HepG2 (cell line): ENCODE results near the gene PHF13. TPM values are rescaled to one million over a fixed set of nuclear protein-coding genes. Genes with fewer than 3 reads are reported as not detected.
A peak's percentile ranks its signal among the peaks of the same experiment; 100 is the strongest.

ENCODE experiments used
- CSRNP2 ChIP-seq: sonication (generic); formaldehyde crosslinking; conservative IDR thresholded peaks from 2 replicates; pipeline ENCODE4 v1.8.0; 2022; ENCODE audit warnings: low read depth, missing genetic modification reagents
- E2F2 ChIP-seq: sonication (generic); formaldehyde crosslinking; IDR thresholded peaks from 2 replicates; pipeline ENCODE4 v1.4.0; 2020; ENCODE audit warnings: missing genetic modification reagents, borderline replicate concordance
- FOXA1 ChIP-seq, 2 experiments: fragments of 450-650 bp in 1 of 2; sonication (generic) in 1 of 2; formaldehyde crosslinking in 1 of 2; IDR thresholded peaks; 2 replicates each; pipeline versions ENCODE4 v1.4.0 to v1.6.1; 2016 to 2020; ENCODE audit warnings: missing genetic modification reagents in 1 of 2
- GFI1 ChIP-seq: sonication (generic); formaldehyde crosslinking; IDR thresholded peaks from 2 replicates; pipeline ENCODE4 v1.5.0; 2020; ENCODE audit warnings: missing genetic modification reagents, mild to moderate bottlenecking, borderline replicate concordance
- KDM2A ChIP-seq: sonication (generic); formaldehyde crosslinking; IDR thresholded peaks from 2 replicates; pipeline ENCODE4 v1.4.0; 2020; ENCODE audit warnings: low read depth, missing genetic modification reagents, borderline replicate concordance
- KIAA2018 ChIP-seq: sonication (generic); formaldehyde crosslinking; IDR thresholded peaks from 2 replicates; pipeline ENCODE4 v1.5.0; 2020; ENCODE audit warnings: mild to moderate bottlenecking, missing genetic modification reagents, borderline replicate concordance
- NR3C1 ChIP-seq: sonication (generic); formaldehyde crosslinking; IDR thresholded peaks from 2 replicates; pipeline ENCODE4 v1.4.0; 2020; ENCODE audit warnings: missing genetic modification reagents
- SALL1 ChIP-seq: sonication (generic); formaldehyde crosslinking; IDR thresholded peaks from 2 replicates; pipeline ENCODE4 v1.8.0; 2022; ENCODE audit warnings: mild to moderate bottlenecking, missing genetic modification reagents
- ZBTB2 ChIP-seq: sonication (generic); formaldehyde crosslinking; IDR thresholded peaks from 2 replicates; pipeline ENCODE4 v1.8.0; 2022; ENCODE audit warnings: low read depth, missing genetic modification reagents
- ZC3H13 ChIP-seq: sonication (generic); formaldehyde crosslinking; IDR thresholded peaks from 2 replicates; pipeline ENCODE4 v1.8.1; 2023; ENCODE audit warnings: mild to moderate bottlenecking, missing genetic modification reagents, moderate library complexity
- ZFP37 ChIP-seq: sonication (generic); formaldehyde crosslinking; IDR thresholded peaks from 2 replicates; pipeline ENCODE4 v1.4.0; 2020; ENCODE audit warnings: missing genetic modification reagents, borderline replicate concordance
- ZNF572 ChIP-seq: sonication (generic); formaldehyde crosslinking; IDR thresholded peaks from 2 replicates; pipeline ENCODE4 v1.5.1; 2020; ENCODE audit warnings: mild to moderate bottlenecking, missing genetic modification reagents
- ZNF709 ChIP-seq: sonication (generic); formaldehyde crosslinking; IDR thresholded peaks from 2 replicates; pipeline ENCODE4 v1.5.0; 2020; ENCODE audit warnings: mild to moderate bottlenecking, missing genetic modification reagents
- ZNF788 ChIP-seq: sonication (generic); formaldehyde crosslinking; IDR thresholded peaks from 2 replicates; pipeline ENCODE4 v1.5.0; 2020; ENCODE audit warnings: mild to moderate bottlenecking, missing genetic modification reagents, borderline replicate concordance
- polyA plus RNA-seq, 8 experiments: library from polyadenylated mRNA; depleted of rRNA in 3 of 8; stranded (reverse) in 7 of 8; unstranded in 1 of 8; fragments of >200 nt; fragmentation: Illumina TruSeq in 4 of 8; extraction: Trizol in 4 of 8; gene quantifications; 2 replicates each; pipeline versions ENCODE4 v1.2.1 to v1.2.3, GENCODE V29; 2011 to 2016; ENCODE audit warnings: low read depth in 4 of 8, missing spikeins in 1 of 8, mixed read lengths in 1 of 8; ENCODE audit not compliant: insufficient read depth in 1 of 8
- total RNA-seq, 5 experiments: library from RNA; depleted of rRNA; stranded (reverse); fragments of >200 nt; fragmentation: Illumina TruSeq; extraction: Trizol; gene quantifications; 2 replicates each; pipeline ENCODE4 v1.2.3, GENCODE V29; 2016; ENCODE audit warnings: low read depth in 1 of 5

PHF13 gene
- total and polyA plus RNA-seq, 2 of the 13 experiments (the other 11 are each of a cell fraction or from before 2014, with no cell fraction given), result 4.7 to 7.4 TPM

- TF ChIP-seq CSRNP2 (CRISPR knock-in tag), result no peak
- TF ChIP-seq ZBTB2 (CRISPR knock-in tag), result peak; percentile 73
- TF ChIP-seq GFI1 (CRISPR knock-in tag), result no peak
- TF ChIP-seq NR3C1 (CRISPR knock-in tag), result no peak
- no peak for TF ChIP-seq KIAA2018 (CRISPR knock-in tag)
- TF ChIP-seq ZFP37 (CRISPR knock-in tag), result no peak
- TF ChIP-seq ZNF788 (CRISPR knock-in tag), result peak; percentile 44; the same call in 1 of the 2 replicates
- peak; percentile 87 for TF ChIP-seq ZC3H13
- TF ChIP-seq KDM2A, result peak; percentile 96; the same call in 1 of the 2 replicates
- peak; percentile 41 for TF ChIP-seq SALL1 (CRISPR knock-in tag)
- no peak for TF ChIP-seq E2F2 (CRISPR knock-in tag)
- no peak for TF ChIP-seq FOXA1 (IDR thresholded peaks at IDR 0.05)
- TF ChIP-seq FOXA1 (CRISPR knock-in tag; IDR thresholded peaks at IDR 0.05), result no peak
- TF ChIP-seq ZNF572 (CRISPR knock-in tag), result no peak
- TF ChIP-seq ZNF709, result 0 out of 2 replicates have a peak, but pooled peaks have one; percentile 56
Measured at GRCh38 chr1:6624710-6625583, 11.4 kb downstream of the PHF13 start, which contains the start of gene THAP3 (continued).
